ENCODE results near the gene SPAG17. TPM values are rescaled to one million over a fixed set of nuclear protein-coding genes. Genes with fewer than 3 reads are reported as not detected.

The SPAG17 gene
- total RNA-seq, 1 experiment from 2014 or later, result 0.36 TPM

GRCh38 chr1:118101999-118102398 is 83.0 kb downstream of the SPAG17 start:
- Histone ChIP-seq H3K27me3 (ENCODE audit: control insufficient read depth, insufficient read depth, low read length) (no peaks in the 10 kb centered on the region), H3K4me1 (ENCODE audit: control insufficient read depth, insufficient read depth, low read length) (no peaks in the 10 kb centered on the region), H3K36me3 (ENCODE audit: control insufficient read depth, insufficient read depth, low read length) (no peaks in the 10 kb centered on the region), H3K9me3 (ENCODE audit: control insufficient read depth, insufficient read depth, low read depth, low read length) (no peaks in the 10 kb centered on the region), H3K27ac (ENCODE audit: low read length) (no peak overlapping the region), H3K4me3 (ENCODE audit: low read depth in 2 of 2, low read length in 2 of 2) (no peak overlapping the region)
- intact Hi-C loops (cut with micrococcal nuclease; ENCODE audit: unreplicated experiment) (no loop called here), in situ Hi-C loops (cut with HindIII; ENCODE audit: low pct_unique_long_range_greater_than_20kb, low sequenced_read_pairs) (no loop called here)
- TF ChIP-seq TCF7L2 (IDR thresholded peaks at IDR 0.05; ENCODE audit: low read depth, low read length) (no peak), POLR2AphosphoS5 (IDR thresholded peaks at IDR 0.05; ENCODE audit: low read depth, low read length) (no peak), SIN3A (IDR thresholded peaks at IDR 0.05; ENCODE audit: borderline replicate concordance, insufficient read depth, low read depth, low read length) (no peak), REST (IDR thresholded peaks at IDR 0.05; ENCODE audit: insufficient read depth in 1 of 2, low read depth in 2 of 2, low read length in 1 of 2) (no peak), CTCF (IDR thresholded peaks at IDR 0.05) (no peak)
- ChIA-PET CTCF (no interaction called here), POLR2A (no interaction called here)
- ATAC-seq (no peak), DNase-seq (ENCODE audit: low read depth, low spot score) (no peak)
- no TSS peak for BruUV-seq (replicated peaks)

GRCh38 chr1:118101515-118101844 is 83.5 kb downstream of the SPAG17 start:
- no peaks in the 10 kb centered on the region for H3K4me1 ChIP-seq (ENCODE audit: control insufficient read depth, insufficient read depth, low read length)
- ChIA-PET CTCF (no interaction called here), POLR2A (no interaction called here)
- H3K27ac ChIP-seq (ENCODE audit: low read length), result no peak overlapping the region
- no peaks in the 10 kb centered on the region for H3K36me3 ChIP-seq (ENCODE audit: control insufficient read depth, insufficient read depth, low read length)
- no TSS peak for BruUV-seq (replicated peaks)
- in situ Hi-C loops (cut with HindIII; ENCODE audit: low pct_unique_long_range_greater_than_20kb, low sequenced_read_pairs) (no loop called here), intact Hi-C loops (cut with micrococcal nuclease; ENCODE audit: unreplicated experiment) (no loop called here)
- no peaks in the 10 kb centered on the region for H3K9me3 ChIP-seq (ENCODE audit: control insufficient read depth, insufficient read depth, low read depth, low read length)
- no peak overlapping the region for H3K4me3 ChIP-seq (ENCODE audit: low read depth in 2 of 2, low read length in 2 of 2)
- DNase-seq (ENCODE audit: low read depth, low spot score) (no peak), ATAC-seq (peak; percentile 76)
- H3K27me3 ChIP-seq (ENCODE audit: control insufficient read depth, insufficient read depth, low read length), result no peaks in the 10 kb centered on the region
- no peak for TF ChIP-seq SIN3A (IDR thresholded peaks at IDR 0.05; ENCODE audit: borderline replicate concordance, insufficient read depth, low read depth, low read length)
- no peak for TF ChIP-seq CTCF (IDR thresholded peaks at IDR 0.05)
- no peak for TF ChIP-seq REST (IDR thresholded peaks at IDR 0.05; ENCODE audit: insufficient read depth in 1 of 2, low read depth in 2 of 2, low read length in 1 of 2)
- TF ChIP-seq TCF7L2 (IDR thresholded peaks at IDR 0.05; ENCODE audit: low read depth, low read length), result no peak
- TF ChIP-seq POLR2AphosphoS5 (IDR thresholded peaks at IDR 0.05; ENCODE audit: low read depth, low read length), result no peak
